HS-27A (cell line): ENCODE results near the gene DENND2A.
"Not testable (repeated sequence)": the region's sequence is repeated elsewhere in the genome, so short reads cannot be mapped to it uniquely, and the experiment has no call there.

Source experiments
- DNase-seq: peaks from one replicate; pipeline ENCODE4 v3.0.0-alpha.2; 2012; ENCODE audit warnings: low read depth, missing footprints

DENND2A gene

GRCh38 chr7:140587243-140587642, 53.4 kb downstream of the DENND2A start:
- no peak for DNase-seq

- no peak for DNase-seq
These were observed 54.1 kb downstream of the DENND2A start for GRCh38 chr7:140586516-140586915.

GRCh38 chr7:140585333-140585732, 55.3 kb downstream of the DENND2A start:
- no peak for DNase-seq

- DNase-seq: no peak
These were observed 56.3 kb downstream of the DENND2A start for GRCh38 chr7:140584195-140584851.

DNA sequence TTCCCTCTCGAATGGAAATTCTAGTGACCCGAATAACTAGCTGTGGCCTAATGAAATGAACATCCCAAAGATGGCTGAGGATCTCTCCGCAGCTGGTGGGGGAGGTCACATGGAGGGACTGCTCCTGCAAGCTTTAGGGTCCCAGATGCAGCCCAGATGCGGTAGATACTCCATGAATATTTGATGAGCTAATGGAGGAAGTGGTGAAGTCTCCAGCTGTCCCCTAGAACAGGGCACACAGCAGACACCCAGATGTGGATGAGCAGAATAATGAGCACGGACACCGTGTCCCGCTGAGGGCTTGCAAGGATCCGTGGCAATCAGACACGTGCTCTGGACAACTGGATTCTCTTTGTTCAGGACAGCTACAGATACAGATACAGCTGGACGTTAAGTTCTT, 59.2 kb downstream of the DENND2A start:
- DNase-seq: no peak

- no peak for DNase-seq
These were observed 63.0 kb downstream of the DENND2A start for GRCh38 chr7:140577651-140578050.

GRCh38 chr7:140576589-140576988, 64.0 kb downstream of the DENND2A start:
- DNase-seq: no peak

DNA sequence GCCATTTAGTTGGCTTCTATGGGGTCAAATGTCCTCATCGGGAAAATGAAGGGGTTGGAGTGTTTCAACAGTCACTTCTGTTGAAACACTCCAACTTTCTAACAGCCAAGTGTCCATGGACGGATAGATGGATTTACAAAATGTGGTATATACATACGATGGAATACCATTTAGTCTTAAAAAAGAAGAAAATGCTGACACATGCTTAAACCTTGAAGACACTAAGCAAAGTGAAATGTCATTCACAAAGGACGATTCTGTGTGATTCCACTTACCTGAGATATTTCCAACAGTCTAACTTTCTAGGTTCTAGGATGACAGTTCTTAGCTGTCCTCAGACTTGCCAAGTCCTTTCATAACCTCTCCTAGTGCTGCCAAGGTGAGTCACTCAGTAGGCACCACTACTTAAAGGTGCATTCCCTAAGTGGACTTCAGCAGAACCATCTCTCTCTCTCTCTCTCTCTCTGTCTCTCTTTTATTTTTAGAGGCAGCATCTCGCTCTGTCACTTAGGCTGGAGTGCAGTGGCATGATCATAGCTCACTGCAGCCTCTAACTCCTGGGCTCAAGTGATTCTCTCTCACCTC, 69.0 kb downstream of the DENND2A start:
- DNase-seq: no peak

- no peak for DNase-seq
These were observed 70.5 kb downstream of the DENND2A start for GRCh38 chr7:140570120-140570519.

- DNase-seq: no peak
These were observed 72.4 kb downstream of the DENND2A start for GRCh38 chr7:140568021-140568813.

DNA sequence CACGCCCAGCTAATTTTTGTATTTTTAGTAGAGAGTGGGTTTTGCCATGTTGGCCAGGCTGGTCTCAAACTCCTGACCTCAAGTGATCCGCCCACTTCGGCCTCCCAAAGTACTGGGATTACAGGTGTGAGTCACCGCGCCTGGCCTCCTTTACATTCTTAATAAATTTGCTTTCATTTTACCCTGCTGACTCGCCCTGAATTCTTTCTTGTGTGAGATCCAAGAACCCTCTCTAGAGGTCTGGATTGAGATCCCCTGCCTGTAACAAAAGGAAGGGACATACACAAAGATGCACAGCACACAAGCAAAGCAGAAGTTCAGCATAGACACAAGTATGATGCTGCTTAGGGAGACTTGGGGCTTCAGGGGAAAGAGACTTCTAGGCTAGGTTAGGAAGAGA, 74.4 kb downstream of the DENND2A start:
- DNase-seq: peak; percentile 39

- not testable (repeated sequence) for DNase-seq
These were observed 74.9 kb downstream of the DENND2A start for GRCh38 chr7:140565761-140566160.

- DNase-seq: no peak
These were observed 76.0 kb downstream of the DENND2A start for GRCh38 chr7:140564643-140565042.

GRCh38 chr7:140562926-140563481, 77.6 kb downstream of the DENND2A start:
- DNase-seq: no peak

- DNase-seq: no peak
These were observed 81.2 kb downstream of the DENND2A start for GRCh38 chr7:140559410-140559809.

DNA sequence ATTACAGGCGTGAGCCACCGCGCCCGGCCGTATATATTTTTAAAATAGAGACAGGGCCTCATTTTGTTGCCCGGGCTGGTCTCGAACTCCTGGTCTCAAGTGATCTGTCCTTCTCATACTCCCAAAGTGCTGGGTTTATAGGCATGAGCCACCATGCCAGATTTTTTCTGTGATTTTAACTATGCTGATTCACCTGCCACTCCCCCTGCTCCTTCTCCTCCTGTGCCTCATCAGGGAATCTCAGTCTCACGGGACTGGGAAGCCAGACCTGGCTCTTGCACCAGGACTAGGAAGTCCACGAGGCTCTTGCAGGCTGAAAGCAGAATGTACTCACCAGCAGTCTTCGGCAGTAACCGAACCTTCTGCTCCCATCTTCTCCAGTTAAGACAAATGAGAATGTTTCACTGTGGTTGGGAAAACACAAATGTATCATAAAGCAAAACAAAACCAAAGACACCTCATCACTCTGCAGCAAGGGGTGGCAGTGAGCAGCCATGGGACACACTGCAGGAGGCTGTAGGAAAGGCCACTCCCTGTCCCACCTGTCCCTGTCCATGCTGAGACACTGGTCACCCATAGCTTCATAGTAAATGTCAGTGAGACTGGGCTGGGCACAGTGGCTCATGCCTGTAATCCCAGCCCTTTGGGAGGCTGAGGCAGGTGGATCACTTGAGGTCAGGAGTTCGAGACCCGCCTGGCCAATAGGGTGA, 82.6 kb downstream of the DENND2A start:
- DNase-seq: no peak

- no peak for DNase-seq
These were observed 83.5 kb downstream of the DENND2A start for GRCh38 chr7:140557069-140557468.

GRCh38 chr7:140553236-140553635, 87.4 kb downstream of the DENND2A start:
- not testable (repeated sequence) for DNase-seq

DNA sequence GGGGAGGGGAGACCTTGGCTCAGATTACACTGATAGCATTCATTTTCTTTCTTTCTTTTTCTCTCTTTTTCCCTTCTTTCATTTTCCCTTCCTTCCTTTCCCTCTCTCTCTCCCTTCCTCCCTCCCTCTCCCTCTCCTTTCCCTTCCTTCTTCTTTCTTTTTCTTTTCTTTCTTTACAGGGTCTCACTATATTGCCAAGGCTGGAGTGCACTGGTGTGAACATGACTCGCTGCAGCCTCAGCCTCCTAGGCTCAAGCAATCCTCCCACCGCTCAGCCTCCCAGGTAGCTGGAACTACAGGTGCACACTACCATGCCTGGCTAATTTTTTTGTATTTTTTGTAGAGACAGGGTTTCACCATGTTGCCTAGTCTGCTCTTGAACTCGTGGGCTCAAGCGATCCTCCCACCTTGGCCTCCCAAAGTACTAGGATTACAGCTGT, 88.4 kb downstream of the DENND2A start:
- no peak for DNase-seq

DNA sequence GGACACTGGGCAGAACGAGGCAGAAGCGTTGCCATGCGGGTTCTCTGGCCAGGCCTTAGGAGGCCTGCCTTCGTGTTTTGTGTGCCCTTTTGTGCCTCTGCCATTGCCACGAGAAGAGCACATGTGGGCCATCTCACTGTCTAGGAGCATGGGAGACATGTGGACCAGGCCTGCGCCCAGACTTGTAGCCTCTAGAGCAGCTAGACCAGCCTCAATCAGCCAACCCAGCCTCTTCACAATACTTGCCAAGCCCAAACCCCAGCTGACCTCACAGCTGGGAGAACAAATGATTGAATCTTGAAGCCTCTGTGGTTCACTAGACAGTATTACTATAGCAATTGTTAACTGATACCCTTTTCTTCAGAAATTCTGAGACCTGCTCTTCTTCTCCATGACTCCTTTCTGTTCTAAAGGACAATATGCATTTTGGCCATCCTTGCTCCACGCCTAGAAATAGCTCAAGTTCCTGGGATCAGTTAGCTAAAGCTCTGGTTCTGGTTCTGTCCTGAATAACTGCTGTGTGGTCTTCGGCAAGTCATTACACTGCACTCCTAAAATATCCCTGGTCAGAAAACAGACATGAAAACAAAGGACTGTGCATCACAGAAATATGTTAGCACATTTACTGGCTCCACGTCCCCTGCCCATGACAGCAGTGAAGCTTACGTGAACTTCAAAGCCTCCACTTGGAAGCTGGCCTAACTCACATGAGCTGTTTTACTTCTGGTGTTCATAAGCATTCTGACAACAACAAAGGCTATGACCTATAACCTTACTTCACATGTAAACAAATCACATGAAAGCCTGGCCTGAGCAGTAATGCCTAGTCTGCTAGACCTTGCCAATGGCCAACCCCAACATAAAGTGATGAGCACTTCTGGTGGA, 89.0 kb downstream of the DENND2A start:
- no peak for DNase-seq

DNA sequence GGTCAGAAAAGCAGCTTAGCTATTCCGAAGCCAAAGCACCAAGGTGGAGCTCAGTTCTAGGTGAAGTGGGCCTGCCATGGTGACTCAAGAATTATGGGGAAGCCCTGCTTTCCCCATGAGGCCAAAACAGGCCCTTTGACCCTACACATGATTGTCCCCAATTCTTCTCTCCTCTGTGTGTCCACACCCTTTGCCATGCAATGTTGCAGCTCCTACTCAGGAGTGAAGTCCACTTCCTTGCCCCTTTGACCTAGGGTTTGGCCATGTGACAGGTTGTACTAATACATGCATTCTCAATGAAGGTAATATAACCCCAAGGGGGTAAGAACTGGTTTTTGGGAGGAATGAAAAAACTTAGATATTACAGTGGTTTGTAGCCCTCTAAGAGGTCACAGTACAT, 93.7 kb downstream of the DENND2A start:
- DNase-seq: no peak
